Dermis microvascular lymphatic vessel endothelial cell (primary cell): ENCODE measurements around the gene SRPX. TPM values are rescaled to one million over a fixed set of nuclear protein-coding genes. Genes with fewer than 3 reads are reported as not detected.

ENCODE experiments used
- DNase-seq, 2 donors: peaks; one replicate each; pipeline versions ENCODE4 v3.0.0 to v3.0.0-alpha.2; 2010; ENCODE audit warnings: low read depth in 2 of 2
- total RNA-seq: library from RNA; depleted of rRNA; stranded (reverse); fragments of >200 nt; gene quantifications from 2 replicates; pipeline ENCODE4 v1.2.1, GENCODE V29; 2014

The SRPX gene, protein sequence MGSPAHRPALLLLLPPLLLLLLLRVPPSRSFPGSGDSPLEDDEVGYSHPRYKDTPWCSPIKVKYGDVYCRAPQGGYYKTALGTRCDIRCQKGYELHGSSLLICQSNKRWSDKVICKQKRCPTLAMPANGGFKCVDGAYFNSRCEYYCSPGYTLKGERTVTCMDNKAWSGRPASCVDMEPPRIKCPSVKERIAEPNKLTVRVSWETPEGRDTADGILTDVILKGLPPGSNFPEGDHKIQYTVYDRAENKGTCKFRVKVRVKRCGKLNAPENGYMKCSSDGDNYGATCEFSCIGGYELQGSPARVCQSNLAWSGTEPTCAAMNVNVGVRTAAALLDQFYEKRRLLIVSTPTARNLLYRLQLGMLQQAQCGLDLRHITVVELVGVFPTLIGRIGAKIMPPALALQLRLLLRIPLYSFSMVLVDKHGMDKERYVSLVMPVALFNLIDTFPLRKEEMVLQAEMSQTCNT
- 50.8 and 70.8 TPM in 2 replicates for total RNA-seq

GRCh38 chrX:38220415-38221390, at the start of gene SRPX:
TSS of gene SRPX (minus strand) at chrX:38220871. CDS start at chrX:38220792, 79 bp downstream.
- DNase-seq = peak in 1 of 2 donors; percentile 26

DNA sequence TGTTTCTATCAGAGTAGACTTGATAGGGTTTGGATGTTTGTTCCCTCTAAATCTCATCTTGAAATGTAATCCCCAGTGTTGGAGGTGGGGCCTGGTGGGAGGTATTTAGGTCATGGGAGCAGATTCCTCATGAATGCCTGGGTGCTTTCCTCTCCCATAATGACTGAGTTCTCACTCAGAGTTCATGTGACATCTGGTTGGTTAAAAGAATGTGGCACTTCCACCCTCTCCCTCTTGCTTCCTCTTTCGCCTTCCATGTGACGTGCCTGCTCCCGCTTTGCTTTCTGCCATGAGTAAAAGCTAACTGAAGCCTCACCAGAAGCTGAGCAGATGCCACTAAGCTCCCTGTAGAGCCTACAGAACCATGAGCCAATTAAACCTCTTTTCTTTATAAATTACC, 47.3 kb upstream of the SRPX start:
- no peak for DNase-seq

DNA sequence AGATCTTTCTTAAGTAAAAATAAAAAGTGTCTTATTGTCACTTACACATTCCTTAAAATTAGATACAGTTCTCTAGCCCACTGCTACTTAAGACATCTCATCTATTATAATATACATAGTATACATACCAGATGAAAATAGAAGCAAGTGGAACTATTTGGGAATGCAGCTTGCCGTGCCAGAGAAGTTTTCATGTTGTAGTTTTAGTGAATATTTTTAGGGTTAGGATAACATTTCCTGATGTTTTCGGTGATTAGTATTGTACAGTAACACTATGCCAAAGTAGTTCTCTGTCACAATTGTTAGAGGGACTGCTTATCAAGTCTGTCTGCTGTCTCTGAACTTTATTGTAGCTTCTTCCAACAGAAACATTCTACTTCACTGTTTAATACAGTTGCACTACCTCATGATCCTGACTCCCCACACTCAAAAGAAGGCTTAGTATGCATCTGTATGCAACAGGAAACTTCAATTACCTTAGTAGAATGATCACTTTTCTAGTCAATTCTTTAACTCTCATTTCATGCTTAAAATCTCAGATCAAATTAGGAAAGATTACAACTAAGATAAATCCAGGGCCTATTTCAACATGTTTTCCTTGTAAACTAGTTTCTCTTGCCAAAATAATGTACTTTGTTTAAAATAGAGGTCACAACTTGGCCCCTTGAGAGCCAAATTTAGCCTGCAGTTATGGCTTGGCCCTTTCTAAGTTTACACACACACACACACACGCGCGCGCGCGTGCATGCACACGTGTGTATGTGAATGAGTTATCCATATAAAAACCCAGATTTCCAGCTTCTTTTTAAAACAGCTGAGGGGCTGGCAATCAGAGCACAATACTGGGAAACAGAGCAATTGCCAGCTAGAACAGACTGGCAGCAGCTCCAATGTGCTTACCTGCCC, 42.3 kb upstream of the SRPX start:
- DNase-seq = peak in 1 of 2 donors; percentile 34

- peak in 1 of 2 donors; percentile 25 for DNase-seq
These were observed 39.6 kb upstream of the SRPX start for GRCh38 chrX:38260231-38260630.

GRCh38 chrX:38256019-38256418, 35.3 kb upstream of the SRPX start:
- DNase-seq = no peak

DNA sequence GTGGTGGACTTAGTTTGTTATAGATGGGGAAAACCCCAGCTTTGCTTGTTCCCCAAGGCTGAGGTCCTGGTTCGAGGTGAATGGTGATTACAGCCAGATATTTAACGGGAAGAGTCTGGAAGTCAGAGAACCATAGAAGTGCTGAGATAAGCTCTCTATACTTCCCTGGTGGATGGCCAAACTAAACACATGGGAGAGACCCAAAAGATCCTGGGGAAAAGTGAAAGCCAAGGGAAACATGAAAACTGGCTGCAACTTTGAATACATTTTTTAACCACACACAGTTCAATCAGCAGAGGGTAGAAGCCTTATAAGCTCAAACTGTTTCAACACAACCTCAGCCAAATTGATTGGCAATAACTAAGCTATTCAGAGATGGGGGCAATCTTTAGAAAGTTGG, 29.3 kb upstream of the SRPX start:
- DNase-seq = peak in 1 of 2 donors; percentile 46

DNA sequence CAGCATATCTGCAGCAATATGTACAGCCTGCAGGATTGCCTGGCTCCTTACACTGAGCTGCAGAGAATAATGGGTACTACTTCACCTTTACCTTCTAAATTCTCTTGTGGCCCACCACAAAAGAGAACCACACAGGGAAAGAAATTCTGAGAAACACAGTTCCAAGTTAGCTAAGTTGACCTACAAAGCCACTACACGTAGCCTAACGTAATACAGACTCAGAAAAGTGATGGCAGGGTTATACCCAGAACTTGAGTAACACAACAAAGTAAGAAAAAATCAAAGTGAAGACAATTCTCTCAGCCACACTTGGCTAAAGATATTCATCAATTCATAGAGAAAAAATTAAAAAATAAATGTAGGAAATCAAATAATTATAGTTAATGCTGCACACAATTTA, 26.4 kb upstream of the SRPX start:
- DNase-seq = no peak

DNA sequence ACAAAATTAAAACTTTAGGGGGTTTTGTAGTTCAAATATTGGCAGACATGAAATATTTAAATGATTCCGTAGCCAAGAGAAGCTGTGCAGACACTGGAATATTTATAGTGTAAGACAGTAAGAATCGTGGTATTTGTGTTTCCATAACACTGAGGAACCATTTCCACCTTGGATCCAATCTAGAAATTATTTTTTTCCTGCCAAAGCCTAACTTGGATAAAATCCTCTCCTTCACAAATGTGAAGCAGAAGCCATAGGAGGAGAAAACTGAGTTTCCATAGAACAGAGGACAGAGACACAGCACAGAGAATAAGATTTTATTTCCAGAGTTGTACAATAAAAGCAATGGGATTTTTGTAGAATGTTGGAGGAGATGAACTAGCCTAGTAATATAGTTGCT, 19.9 kb upstream of the SRPX start:
- DNase-seq = no peak

DNA sequence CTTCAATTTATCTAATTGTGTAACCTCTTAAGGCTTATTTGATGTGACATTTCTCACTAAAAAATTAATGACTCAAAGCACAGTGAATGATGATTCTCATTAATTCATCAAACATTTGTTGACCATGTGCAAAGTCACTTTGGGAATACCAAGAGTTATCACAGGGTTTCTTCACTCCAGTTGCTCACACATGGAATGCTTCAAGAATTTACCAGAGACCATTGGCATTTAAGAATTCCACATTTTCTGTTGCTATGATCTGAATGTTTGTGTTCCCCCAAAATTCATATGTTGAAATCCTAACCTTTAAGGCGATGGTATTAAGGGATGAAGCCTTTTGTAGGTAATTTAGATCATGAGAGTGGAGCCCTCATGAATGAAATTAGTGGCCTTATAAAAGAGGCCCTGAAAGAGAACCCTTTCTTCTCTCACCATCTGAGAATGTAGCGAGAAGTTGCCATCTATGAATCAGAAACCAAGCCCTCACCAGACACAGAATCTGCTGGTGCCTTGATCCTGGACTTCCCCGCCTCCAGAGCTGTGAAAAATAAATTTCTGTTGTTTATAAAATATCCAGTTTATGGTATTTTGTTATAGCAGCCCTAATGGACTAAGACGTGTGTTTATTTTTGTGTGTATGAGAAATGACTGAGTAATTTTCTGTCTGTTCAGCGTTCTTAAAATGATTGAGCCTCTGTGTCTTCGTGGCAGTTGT, 16.4 kb upstream of the SRPX start:
- DNase-seq = no peak

DNA sequence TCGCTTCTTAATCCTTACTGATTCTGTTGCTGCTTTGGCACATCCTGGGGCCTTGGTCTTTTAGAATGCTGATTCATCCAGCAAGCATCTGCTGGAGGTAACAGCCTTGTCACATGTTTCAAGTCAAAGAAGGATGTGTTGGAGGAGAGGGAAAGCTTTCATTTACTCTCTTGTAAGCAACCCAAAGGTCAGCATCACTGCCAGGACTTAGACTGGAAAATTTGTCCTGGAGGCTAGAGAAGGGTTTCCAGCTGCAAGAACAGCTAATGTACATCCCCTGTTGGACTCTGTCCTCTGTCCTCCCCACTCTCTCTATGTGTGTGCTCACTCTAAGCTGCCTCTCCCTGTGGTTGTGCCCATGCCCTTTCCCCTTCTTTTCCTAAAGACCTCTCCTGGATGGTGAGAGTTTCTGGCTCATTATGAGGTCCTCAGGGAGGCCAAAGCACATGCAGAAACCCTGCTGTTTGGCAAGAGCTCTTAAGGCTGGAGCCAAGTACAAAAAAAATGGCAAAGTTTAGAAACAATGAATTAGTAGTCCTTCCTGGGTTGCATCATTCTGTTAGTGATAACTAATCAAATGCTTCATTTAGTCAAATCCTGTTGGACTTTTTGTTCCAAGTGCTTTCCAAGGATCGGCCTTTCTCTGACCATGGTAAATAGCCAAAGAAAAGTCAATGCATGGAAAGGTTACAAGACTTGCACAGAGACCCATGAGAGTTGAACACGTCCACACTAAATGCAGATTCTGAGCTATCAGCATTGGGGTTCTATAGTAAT, 13.4 kb upstream of the SRPX start:
- DNase-seq = no peak

- no peak for DNase-seq
These were observed 11.5 kb upstream of the SRPX start for GRCh38 chrX:38232079-38232686.

DNA sequence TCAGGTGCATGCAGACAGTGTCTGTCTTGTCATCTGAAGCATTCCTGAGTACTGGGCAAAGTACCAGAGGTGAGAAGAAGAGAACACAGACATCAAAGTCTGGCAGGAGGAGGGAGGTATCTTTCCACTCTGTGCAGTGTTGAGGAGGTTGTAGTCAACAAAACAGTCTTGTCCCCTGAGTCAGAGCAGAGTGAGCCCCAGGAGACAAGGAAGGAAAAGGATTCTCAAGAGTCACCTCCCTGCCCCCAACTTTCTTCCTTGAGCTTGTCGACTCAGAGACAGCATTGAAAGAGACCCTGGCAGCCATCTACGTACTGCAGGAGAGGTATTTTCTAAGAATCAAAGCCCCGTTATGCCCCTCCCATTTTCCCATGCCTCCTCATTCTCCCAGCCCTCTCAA, 4.4 kb upstream of the SRPX start:
- no peak for DNase-seq

- no peak for DNase-seq
These were observed 3.5 kb upstream of the SRPX start for GRCh38 chrX:38224160-38224559.

DNA sequence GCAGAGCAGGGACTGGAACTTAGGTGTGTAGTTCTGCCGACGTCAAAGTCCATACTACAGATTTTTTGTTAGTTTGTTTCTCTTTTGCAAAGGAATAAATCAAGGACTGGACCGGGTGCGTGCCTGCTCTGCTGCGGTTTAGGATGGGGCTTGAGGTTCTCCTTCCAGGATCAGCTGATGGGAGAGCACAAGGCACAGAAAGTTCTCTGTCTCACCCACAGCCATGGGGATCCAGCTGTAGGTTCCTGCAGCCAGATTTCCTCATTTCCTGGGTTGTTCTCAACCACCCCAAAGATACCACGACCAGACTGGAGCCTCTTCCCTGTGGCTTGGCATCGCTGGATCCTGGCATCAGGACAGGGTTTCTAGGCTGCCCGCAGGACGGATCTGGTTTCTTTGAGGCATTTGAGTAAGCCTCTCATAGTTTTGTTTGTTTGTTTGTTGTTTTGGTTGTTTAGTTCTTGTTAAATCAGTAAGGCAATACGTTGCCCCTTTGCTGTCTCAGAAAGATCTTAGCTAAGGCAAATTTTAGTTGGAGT, 789 bp upstream of the SRPX start:
- no peak for DNase-seq

- peak in 1 of 2 donors; percentile 54 for DNase-seq
These were observed 652 bp downstream of the SRPX start for GRCh38 chrX:38220024-38220414.

DNA sequence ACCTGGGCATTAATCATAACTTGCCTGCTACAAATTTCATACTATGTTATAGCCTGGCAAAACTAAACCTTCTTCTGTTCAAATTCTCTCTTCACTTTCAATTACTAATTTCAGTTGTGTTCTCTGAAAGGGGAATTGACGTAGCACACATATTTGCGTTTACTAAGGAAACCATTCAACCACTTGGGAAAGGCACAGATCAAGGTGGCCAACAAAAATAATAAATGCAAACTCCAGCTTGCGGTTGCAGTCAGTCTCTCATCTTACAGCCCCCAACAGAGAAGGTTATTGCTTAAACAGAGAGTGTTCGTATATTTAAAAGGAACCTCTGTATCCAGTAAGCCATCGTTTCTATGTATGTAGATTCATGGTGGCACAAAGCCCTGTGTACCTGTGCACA, 4.0 kb downstream of the SRPX start:
- no peak for DNase-seq

GRCh38 chrX:38214551-38215531, 5.8 kb downstream of the SRPX start:
- peak in 1 of 2 donors; percentile 27 for DNase-seq

DNA sequence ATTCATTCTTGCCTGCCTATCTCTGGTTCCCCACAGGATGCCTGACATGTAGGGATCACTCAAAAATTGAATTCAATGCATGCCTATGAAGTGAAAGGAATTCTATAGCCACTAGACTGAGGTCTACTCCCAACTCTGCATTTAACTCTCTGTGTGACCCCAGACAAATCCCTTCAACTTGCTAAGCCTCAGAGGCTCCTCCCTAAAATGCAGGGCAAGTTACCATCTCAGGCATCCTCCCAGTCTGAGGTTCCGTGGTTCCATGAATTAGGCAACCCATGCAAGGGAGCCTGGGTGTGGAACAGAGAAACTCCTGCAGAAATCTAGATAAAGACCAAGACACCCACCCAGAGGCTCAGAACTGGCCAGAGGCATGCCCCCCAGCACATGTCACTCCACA, 6.6 kb downstream of the SRPX start:
- no peak for DNase-seq
